SW 1271 (cell line): Measurements from ENCODE around the gene MBOAT1.

Experiments
- DNase-seq, 2 experiments: peaks; one replicate each; lab custom pipeline; 2025; lab: John Stamatoyannopoulos, UW

Gene MBOAT1

GRCh38 chr6:20102397-20103073 is 109.7 kb downstream of the MBOAT1 start:
- no peak for DNase-seq

- no peak for DNase-seq
These were observed 113.1 kb downstream of the MBOAT1 start for GRCh38 chr6:20099156-20099555.

- DNase-seq: no peak
These were observed 113.9 kb downstream of the MBOAT1 start for GRCh38 chr6:20098267-20098876.

GRCh38 chr6:20096536-20096935 is 115.7 kb downstream of the MBOAT1 start:
- no peak for DNase-seq

GRCh38 chr6:20095436-20095835 is 116.8 kb downstream of the MBOAT1 start:
- DNase-seq: no peak

GRCh38 chr6:20092071-20092566 is 120.2 kb downstream of the MBOAT1 start:
- peak in 1 of 2 experiments; percentile 61 for DNase-seq

- no peak for DNase-seq
These were observed 125.3 kb downstream of the MBOAT1 start for GRCh38 chr6:20086992-20087391.

- DNase-seq: no peak
These were observed 126.5 kb downstream of the MBOAT1 start for GRCh38 chr6:20085817-20086216.

- DNase-seq: no peak
These were observed 127.9 kb downstream of the MBOAT1 start for GRCh38 chr6:20084411-20084810.

GRCh38 chr6:20071998-20072397 is 140.3 kb downstream of the MBOAT1 start:
- DNase-seq: no peak

- DNase-seq: no peak
These were observed 142.2 kb downstream of the MBOAT1 start for GRCh38 chr6:20070047-20070446.

GRCh38 chr6:20069021-20069522 is 143.2 kb downstream of the MBOAT1 start:
- no peak for DNase-seq

- DNase-seq: no peak
These were observed 143.8 kb downstream of the MBOAT1 start for GRCh38 chr6:20068421-20068988.

- DNase-seq: no peak
These were observed 150.3 kb downstream of the MBOAT1 start for GRCh38 chr6:20061952-20062351.

GRCh38 chr6:20060252-20060651 is 152.0 kb downstream of the MBOAT1 start:
- no peak for DNase-seq

GRCh38 chr6:20058912-20059311 is 153.4 kb downstream of the MBOAT1 start:
- DNase-seq: no peak

- no peak for DNase-seq
These were observed 154.0 kb downstream of the MBOAT1 start for GRCh38 chr6:20058121-20058905.

- DNase-seq: peak in 1 of 2 experiments; percentile 49
These were observed 155.8 kb downstream of the MBOAT1 start for GRCh38 chr6:20056350-20056992.

- DNase-seq: no peak
These were observed 156.4 kb downstream of the MBOAT1 start for GRCh38 chr6:20055916-20056315.
